DOHH2 (cell line): ENCODE results near the gene CRIM1.

ENCODE experiments used
- EZH2phosphoT487 ChIP-seq: fragments of 200-600 bp; sonication (generic); IDR thresholded peaks from 2 replicates; pipeline ENCODE4 v1.6.1; 2017; ENCODE audit warnings: borderline replicate concordance, mild to moderate bottlenecking, antibody characterized with exemption, low read length, moderate library complexity, mixed read lengths
- TF ChIP-seq, protein P1 (sequence below): fragments of 200-600 bp; sonication (generic); IDR thresholded peaks from one replicate; pipeline ENCODE4 v1.5.1; 2014; ENCODE audit warnings: antibody characterized with exemption, mild to moderate bottlenecking, low read depth, low read length; ENCODE audit not compliant: poor library complexity, severe bottlenecking

DNA sequence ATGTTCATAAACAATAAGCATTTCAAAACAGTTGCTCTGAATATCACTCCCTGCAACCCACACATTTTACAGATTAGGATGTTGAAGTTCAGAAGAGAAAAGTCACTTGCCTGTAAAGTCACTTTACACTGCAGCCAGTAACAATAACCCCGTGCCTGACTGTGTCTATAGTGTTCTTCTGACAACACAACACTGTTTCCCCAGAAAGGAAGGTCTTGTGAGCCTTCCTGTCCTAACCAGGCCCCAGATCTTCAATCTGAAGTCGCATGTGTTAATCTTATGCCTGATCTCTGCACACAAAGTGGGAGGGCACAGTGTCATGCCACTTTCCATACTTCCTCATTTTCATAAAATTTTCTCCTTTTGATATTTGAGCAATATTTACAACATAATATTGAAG is 122.2 kb downstream of the CRIM1 start:
- no peak for TF ChIP-seq EZH2phosphoT487
- TF ChIP-seq, protein P1, sequence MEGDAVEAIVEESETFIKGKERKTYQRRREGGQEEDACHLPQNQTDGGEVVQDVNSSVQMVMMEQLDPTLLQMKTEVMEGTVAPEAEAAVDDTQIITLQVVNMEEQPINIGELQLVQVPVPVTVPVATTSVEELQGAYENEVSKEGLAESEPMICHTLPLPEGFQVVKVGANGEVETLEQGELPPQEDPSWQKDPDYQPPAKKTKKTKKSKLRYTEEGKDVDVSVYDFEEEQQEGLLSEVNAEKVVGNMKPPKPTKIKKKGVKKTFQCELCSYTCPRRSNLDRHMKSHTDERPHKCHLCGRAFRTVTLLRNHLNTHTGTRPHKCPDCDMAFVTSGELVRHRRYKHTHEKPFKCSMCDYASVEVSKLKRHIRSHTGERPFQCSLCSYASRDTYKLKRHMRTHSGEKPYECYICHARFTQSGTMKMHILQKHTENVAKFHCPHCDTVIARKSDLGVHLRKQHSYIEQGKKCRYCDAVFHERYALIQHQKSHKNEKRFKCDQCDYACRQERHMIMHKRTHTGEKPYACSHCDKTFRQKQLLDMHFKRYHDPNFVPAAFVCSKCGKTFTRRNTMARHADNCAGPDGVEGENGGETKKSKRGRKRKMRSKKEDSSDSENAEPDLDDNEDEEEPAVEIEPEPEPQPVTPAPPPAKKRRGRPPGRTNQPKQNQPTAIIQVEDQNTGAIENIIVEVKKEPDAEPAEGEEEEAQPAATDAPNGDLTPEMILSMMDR: no peak
